Activated naive CD4-positive, alpha-beta T cell treated with Interleukin-2 at 50 U/mL for 16 hours (primary cell): ENCODE data around the gene MAP2K6.

Experiments used
- DNase-seq: peaks from one replicate; pipeline ENCODE4 v3.0.0-alpha.2; 2020

MAP2K6 gene

GRCh38 chr17:69427486-69428197, 13.1 kb downstream of the MAP2K6 start:
- no peak for DNase-seq

GRCh38 chr17:69428252-69428980, 13.9 kb downstream of the MAP2K6 start:
- DNase-seq: no peak

- DNase-seq: no peak
Observed at GRCh38 chr17:69430488-69430887, 16.0 kb downstream of the MAP2K6 start.

GRCh38 chr17:69431835-69432234, 17.3 kb downstream of the MAP2K6 start:
- DNase-seq: no peak

GRCh38 chr17:69433093-69433492, 18.6 kb downstream of the MAP2K6 start:
- DNase-seq: no peak

- no peak for DNase-seq
Observed at GRCh38 chr17:69434164-69434579, 19.7 kb downstream of the MAP2K6 start.

GRCh38 chr17:69435971-69436696, 21.6 kb downstream of the MAP2K6 start:
- DNase-seq: no peak

GRCh38 chr17:69437475-69437874, 23.0 kb downstream of the MAP2K6 start:
- DNase-seq: no peak

GRCh38 chr17:69438776-69439175, 24.3 kb downstream of the MAP2K6 start:
- DNase-seq: no peak

GRCh38 chr17:69441179-69441578, 26.7 kb downstream of the MAP2K6 start:
- DNase-seq: no peak

- no peak for DNase-seq
Observed at GRCh38 chr17:69443138-69443537, 28.6 kb downstream of the MAP2K6 start.

GRCh38 chr17:69444023-69444422, 29.5 kb downstream of the MAP2K6 start:
- no peak for DNase-seq

- DNase-seq: no peak
Observed at GRCh38 chr17:69445132-69445531, 30.6 kb downstream of the MAP2K6 start.

- no peak for DNase-seq
Observed at GRCh38 chr17:69447726-69448125, 33.2 kb downstream of the MAP2K6 start.

- DNase-seq: no peak
Observed at GRCh38 chr17:69448431-69449102, 34.1 kb downstream of the MAP2K6 start.

- DNase-seq: no peak
Observed at GRCh38 chr17:69450131-69450530, 35.6 kb downstream of the MAP2K6 start.

GRCh38 chr17:69450918-69451317, 36.4 kb downstream of the MAP2K6 start:
- DNase-seq: no peak

GRCh38 chr17:69451416-69452394, 37.2 kb downstream of the MAP2K6 start:
- no peak for DNase-seq

- DNase-seq: no peak
Observed at GRCh38 chr17:69452664-69453260, 38.3 kb downstream of the MAP2K6 start.

- no peak for DNase-seq
Observed at GRCh38 chr17:69454051-69454450, 39.6 kb downstream of the MAP2K6 start.

GRCh38 chr17:69455040-69455439, 40.5 kb downstream of the MAP2K6 start:
- no peak for DNase-seq

- no peak for DNase-seq
Observed at GRCh38 chr17:69457603-69458002, 43.1 kb downstream of the MAP2K6 start.
